ENCODE results near the gene ACTMAP.
"Not testable (repeated sequence)": the region's sequence is repeated elsewhere in the genome, so short reads cannot be mapped to it uniquely, and the experiment has no call there.

Gene ACTMAP

DNA sequence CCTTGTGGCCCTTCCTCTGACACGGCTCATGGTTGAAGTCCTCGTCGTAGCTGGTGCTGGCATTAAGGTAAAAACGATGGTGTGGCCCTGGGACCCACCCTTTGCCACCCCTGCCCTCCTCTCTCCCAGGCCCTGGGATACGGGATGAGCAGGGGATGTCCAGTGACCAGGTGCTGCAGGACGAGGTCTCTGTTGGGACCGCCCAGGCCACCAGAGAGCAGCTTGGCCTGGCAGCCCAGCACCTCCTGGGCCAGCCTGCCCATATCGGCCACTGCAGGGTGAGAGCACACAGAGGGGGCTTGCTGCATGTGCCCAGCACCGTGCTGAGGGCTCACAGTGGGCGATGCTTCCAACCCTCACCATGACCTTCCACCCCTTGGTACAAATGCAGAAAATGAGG lies 6.4 kb downstream of the ACTMAP start:
- no peak for DNase-seq (ENCODE audit: low spot score)

DNA sequence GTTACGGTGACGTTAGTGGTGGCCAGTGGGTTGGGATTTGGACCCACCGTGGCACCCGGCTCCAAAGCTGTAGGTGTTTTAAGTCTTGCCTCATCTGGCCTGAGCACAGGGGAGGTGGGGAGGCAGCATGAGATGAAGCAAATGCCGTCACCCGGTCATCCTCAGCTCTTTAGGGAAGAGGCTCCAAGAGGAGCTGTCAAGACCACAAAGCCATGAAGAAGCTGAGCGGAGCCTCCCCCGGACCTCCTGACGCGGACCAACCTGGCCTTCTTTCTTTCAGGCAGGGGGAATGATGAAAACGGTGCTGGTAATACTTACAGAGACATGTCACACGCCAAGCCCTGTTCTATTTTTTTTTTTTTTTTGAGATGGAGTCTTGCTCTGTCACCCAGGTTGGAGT lies 7.4 kb downstream of the ACTMAP start:
- no peak for DNase-seq (ENCODE audit: low spot score)

- no peak for DNase-seq (ENCODE audit: low spot score)
Measured at GRCh38 chr19:40742477-40742876, 7.8 kb downstream of the ACTMAP start.

GRCh38 chr19:40741527-40742390 lies 8.5 kb downstream of the ACTMAP start:
- DNase-seq (ENCODE audit: low spot score) = no peak

DNA sequence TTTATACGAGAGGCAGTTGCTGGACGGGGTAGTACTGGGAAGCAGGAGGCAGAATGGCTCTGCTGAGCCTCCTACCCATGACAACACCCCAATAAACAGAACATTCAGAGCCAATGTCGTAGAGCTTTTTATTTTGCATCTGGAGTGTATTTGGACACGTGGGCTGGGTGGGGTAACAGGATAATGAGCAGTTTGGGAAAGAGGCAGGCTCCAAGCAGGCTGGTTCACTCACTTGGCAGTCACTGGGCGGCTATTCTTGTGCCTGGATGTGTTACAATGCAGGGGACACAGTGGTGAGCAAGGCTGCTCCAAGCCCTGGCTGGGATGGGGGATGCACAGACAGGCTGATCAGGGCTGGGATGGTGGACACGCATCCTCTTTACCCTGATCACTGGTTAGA lies 9.5 kb downstream of the ACTMAP start:
- DNase-seq (ENCODE audit: low spot score) = no peak

- no peak for DNase-seq (ENCODE audit: low spot score)
Measured at GRCh38 chr19:40739871-40740703, 10.2 kb downstream of the ACTMAP start.

- no peak for DNase-seq (ENCODE audit: low spot score)
Measured at GRCh38 chr19:40739030-40739839, 11.0 kb downstream of the ACTMAP start.

DNA sequence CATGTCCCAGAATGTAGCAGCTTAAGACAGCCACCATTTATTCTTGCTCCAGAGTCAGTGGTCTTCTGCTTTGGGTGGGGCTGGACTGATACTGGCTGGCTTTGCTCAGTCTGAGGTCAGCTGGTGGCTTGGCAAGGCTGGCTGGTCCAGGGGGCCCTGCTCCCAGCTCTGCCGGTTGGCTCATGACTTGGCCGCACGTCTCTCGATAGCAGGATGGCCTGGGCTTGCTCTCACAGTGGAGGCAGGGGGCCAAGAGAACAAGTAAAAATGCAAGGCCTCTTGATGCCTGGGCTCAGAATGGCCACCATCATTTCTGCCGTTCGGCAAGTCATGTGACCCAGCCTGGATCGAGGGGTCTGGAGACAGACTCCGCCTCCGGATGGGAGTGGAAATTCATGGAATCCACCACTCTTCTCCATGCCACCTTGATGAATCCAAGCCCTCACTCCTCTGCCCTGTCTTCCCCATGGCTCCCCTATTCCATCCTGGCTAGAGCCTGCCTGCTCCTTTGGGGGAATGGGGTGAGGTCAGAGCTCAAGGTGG lies 13.1 kb downstream of the ACTMAP start:
- no peak for DNase-seq (ENCODE audit: low spot score)

GRCh38 chr19:40736661-40737060 lies 13.6 kb downstream of the ACTMAP start:
- no peak for DNase-seq (ENCODE audit: low spot score)

DNA sequence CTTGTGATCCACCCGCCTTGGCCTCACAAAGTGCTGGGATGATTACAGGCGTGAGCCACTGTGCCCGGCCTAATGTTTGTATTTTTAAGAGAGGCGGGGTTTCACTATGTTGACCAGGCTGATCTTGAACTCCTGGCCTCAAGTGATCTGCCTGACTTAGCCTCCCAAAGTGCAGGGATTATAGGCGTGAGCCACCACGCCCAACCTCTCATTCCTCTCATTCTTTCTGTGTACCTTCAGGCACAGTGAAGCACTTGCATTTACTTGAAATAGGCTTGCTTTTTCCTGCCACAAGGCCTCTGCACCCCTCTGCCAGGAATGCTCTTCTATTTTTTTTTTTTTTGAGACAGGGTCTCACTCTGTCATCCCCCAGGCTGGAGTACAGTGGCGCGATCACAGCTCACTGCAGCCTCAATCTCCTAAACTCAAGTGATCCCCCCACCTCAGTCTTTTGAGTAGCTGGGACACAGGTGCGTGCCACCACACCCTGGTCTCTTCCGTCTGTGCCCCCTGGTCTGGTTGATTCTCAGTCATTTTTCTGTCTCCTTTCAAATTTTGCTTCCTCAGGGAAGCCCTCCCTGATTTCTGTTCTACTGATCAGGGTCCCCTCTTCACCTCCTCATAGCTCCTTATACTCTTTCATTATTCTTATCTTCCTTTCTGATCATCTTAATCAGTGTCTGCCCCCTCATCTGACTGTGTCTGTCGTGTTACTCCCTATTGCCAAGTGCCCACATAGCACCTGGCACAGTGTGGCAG lies 15.1 kb downstream of the ACTMAP start:
- DNase-seq (ENCODE audit: low spot score) = no peak

DNA sequence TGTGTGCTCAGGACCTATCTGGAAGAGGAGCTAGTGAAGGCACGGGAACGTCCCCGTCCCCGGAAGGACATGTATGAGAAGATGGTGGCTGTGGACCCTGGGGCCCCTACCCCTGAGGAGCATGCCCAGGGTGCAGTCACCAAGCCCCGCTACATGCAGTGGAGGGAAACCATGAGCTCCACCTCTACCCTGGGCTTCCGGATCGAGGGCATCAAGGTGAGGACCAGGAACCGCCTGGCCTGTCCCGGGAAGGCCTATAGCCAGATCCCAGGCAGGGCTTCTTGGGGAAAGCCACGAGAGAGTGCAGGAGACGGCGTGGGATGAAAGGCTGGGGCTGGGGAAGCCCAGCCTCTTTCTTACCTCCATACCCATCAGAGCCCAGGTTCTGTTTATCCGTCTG lies 17.1 kb downstream of the ACTMAP start:
- no peak for DNase-seq (ENCODE audit: low spot score)

DNA sequence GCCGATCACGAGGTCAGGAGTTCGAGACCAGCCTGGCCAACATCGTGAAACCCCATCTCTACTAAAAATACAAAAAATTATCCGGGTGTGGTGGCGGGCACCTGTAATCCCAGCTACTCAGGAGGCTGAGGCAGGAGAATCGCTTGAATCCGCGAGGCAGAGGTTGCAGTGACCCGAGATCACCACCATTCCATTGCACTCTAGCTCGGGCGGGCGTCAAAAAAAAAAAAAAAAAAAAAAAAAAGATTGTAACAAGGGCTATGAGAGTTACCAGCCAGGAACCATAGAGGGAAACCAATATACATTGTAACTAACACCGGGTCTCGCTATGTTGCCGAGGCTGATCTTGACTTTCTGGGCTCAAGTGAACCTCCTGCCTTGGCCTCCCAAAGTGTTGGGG lies 18.0 kb downstream of the ACTMAP start:
- not testable (repeated sequence) for DNase-seq (ENCODE audit: low spot score)

DNA sequence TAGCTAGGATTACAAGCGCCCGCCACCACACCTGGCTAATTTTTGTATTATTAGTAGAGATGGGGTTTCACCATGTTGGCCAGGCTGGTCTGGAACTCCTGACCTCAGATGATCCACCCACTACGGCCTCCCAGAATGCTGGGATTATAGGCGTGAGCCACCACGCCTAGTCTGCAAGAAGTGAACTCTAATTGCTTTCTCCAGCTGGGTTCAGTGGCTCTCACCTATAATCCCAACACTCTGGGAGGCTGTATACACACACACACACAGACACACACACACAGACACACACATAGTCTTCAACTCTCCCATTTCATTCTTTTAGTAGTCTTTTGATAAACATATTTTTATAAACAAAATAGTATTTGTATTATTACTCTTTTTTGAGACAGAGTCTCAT lies 20.2 kb downstream of the ACTMAP start:
- not testable (repeated sequence) for DNase-seq (ENCODE audit: low spot score)

GRCh38 chr19:40726279-40726678 lies 24.0 kb downstream of the ACTMAP start:
- no peak for DNase-seq (ENCODE audit: low spot score)

GRCh38 chr19:40724855-40725254 lies 25.4 kb downstream of the ACTMAP start:
- no peak for DNase-seq (ENCODE audit: low spot score)

GRCh38 chr19:40724315-40724714 lies 26.0 kb downstream of the ACTMAP start:
- no peak for DNase-seq (ENCODE audit: low spot score)

GRCh38 chr19:40723661-40724254 lies 26.5 kb downstream of the ACTMAP start:
- no peak for DNase-seq (ENCODE audit: low spot score)

GRCh38 chr19:40721936-40722661 lies 28.2 kb downstream of the ACTMAP start:
- DNase-seq (ENCODE audit: low spot score) = no peak

GRCh38 chr19:40721140-40721486 lies 29.2 kb downstream of the ACTMAP start:
- DNase-seq (ENCODE audit: low spot score) = no peak

- no peak for DNase-seq (ENCODE audit: low spot score)
Measured at GRCh38 chr19:40719414-40719894, 30.8 kb downstream of the ACTMAP start.
